ENCODE results near the gene PHLDA3.

- TF ChIP-seq CTCF (IDR thresholded peaks at IDR 0.05) (no peak), POLR2A (IDR thresholded peaks at IDR 0.05) (no peak)
Observed at GRCh38 chr1:201482755-201483154, 13.8 kb upstream of the PHLDA3 start.
